GM21526 (cell line): ENCODE measurements around the gene FLACC1.
"Not testable (repeated sequence)": the region's sequence is repeated elsewhere in the genome, so short reads cannot be mapped to it uniquely, and the experiment has no call there.

Source experiments
- ATAC-seq: cut with Tn5 transposase; IDR thresholded peaks from one replicate; pipeline ENCODE4 v1.9.1; 2021; ENCODE audit warnings: moderate library complexity; ENCODE audit not compliant: unreplicated experiment, low FRiP score

Gene FLACC1

GRCh38 chr2:201257956-201258665, 99.0 kb downstream of the FLACC1 start:
- ATAC-seq, result peak; percentile 65

- peak; percentile 56 for ATAC-seq
Observed at GRCh38 chr2:201257381-201257955, 99.7 kb downstream of the FLACC1 start.

- ATAC-seq, result no peak
Observed at GRCh38 chr2:201256082-201256481, 101.1 kb downstream of the FLACC1 start.

DNA sequence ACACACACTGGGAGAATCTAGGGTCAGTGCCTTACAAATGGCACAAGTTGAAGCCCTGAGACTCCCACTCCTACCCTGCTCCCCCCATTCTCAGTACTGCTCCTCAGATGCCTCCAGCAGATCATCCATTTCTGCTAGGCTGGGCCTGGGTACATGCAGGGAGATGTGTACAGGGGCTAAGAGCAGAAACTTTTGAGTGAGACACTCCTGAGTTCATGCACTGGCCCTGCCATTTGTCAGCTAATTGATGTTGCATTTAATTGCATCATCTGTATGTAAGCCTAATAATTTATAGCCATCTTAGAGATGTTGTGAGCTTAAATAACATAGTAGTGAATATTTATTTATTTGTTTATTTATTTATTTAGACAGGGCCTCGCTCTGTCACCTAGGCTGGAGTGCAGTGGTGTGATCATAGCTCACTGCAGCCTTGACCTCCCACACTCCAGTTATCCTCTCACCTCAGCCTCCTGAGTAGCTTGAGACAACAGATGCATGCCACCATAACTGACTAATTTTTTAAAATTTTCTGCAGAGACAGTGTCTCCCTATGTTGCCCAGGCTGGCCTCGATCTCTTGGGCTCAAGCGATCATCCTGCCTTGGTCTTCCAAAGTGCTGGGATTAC, 101.6 kb downstream of the FLACC1 start:
- ATAC-seq, result no peak

GRCh38 chr2:201254081-201254730, 102.9 kb downstream of the FLACC1 start:
- no peak for ATAC-seq

GRCh38 chr2:201250741-201251140, 106.4 kb downstream of the FLACC1 start:
- no peak for ATAC-seq

DNA sequence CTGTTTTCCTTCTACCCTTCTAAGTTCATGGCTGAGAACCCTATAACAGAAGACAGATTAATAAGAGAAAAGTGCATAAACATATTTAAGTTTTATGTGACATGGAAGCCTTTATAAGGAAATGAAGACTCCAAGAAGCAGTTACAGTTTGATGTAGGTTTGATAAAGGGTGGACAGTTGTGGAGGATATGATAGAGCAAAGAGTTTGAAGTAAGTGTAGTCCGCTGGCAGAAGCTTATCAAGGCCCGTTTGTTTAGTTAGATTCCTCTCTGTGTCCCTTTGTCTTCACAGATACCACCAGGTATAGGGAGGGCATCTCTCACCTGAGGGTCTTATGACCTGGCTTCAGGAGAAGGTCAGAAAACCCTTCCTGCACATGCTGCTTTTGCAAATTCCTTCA, 107.3 kb downstream of the FLACC1 start:
- ATAC-seq, result no peak

DNA sequence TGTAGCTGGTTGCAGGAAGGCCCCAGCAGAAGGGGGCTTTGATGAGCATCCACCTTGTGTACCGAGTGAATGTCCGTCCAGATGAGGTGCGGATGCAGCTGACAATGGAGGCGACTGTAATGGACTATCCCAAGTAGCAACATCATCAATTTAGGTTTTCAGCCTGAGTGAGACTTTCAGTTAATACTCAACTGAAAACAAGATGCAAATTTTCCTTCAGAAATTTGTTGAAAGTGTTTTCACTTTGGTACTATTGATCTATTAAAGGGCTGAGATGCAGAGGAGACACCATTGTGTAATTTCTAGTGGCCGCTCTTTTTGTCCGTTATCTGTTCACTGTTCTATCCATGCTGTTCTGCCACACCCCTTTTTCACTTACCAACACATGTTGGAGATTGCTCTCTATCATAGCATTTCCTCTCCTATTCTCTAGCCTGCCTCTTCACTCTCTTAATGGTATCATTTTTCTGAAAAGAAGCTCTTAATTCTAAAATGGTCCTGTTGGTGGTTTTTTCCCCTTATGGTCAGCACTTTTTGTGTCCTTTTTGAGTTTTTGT, 108.8 kb downstream of the FLACC1 start:
- ATAC-seq, result no peak

- ATAC-seq, result no peak
Observed at GRCh38 chr2:201246280-201246679, 110.9 kb downstream of the FLACC1 start.

DNA sequence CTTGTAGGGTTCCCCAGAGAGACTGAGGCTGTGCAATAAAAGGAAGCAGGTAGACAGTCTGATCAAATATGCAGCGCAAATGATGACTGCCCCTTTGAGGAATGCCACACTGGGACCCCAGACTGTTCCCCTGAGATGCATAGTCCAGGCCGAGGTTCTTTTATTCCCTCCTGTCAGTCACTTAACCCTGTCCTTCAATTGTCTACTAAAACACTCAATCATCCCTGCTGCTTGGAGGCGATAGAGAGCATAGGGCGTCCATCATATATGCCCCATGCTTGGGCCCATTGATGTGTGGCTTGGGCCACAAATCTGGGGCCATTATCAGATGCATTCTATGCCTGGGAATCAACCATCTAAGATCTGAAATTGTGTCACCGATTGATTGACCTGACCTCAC, 112.3 kb downstream of the FLACC1 start:
- no peak for ATAC-seq

DNA sequence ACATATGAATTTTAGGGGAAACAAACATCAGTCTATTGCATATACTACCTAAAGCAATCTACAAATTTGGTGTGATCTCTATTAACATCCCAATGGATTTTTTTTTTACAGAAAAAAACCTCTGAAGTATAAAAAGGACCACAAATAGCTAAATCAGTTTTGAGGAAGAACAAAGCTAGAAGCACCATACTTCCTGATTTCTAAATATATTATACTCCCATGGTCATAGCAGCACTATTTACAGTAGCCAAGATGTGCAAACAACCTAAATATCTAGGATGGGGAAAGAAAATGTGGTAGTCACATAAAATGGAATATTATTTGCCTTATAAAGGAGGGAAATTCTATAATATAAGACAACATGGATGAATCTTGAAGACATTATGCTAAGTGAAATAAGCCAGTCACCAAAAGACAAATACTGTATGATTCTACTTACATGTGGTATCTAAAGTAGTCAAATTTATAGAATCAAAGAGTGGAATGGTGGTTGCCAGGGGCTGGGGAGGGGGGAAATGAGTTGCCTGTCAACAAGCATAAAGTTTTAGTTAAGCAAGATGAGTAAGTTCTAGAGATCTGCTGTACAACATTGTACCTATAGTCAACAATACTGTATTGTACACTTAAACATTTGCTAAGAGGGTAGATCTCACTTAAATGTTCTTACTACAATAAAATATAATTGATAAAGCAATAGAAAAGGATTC, 114.4 kb downstream of the FLACC1 start:
- ATAC-seq, result no peak

- not testable (repeated sequence) for ATAC-seq
Observed at GRCh38 chr2:201239167-201239935, 117.8 kb downstream of the FLACC1 start.
